Natural killer cell (primary cell): ENCODE measurements around the gene GPX3. TPM values are rescaled to one million over a fixed set of nuclear protein-coding genes. Genes with fewer than 3 reads are reported as not detected.

Experiments
- ATAC-seq, 3 donors: fragments of 150-1000 bp in 2 of 3; fragments of 200-7000 bp in 1 of 3; cut with Tn5 transposase; 1 replicate in 1 of 3; 2 replicates in 2 of 3; pipeline ENCODE4 v1.10.0; 2021; ENCODE audit warnings: mild to moderate bottlenecking in 2 of 3, moderate library complexity in 2 of 3
- DNase-seq, 2 donors: peaks; one replicate each; pipeline versions ENCODE4 v3.0.0 to v3.0.0-alpha.2; 2013 to 2021; ENCODE audit warnings: mixed read lengths in 1 of 2
- H3K27ac ChIP-seq: one replicate; pipeline ENCODE4 v1.5.1; 2013; ENCODE audit warnings: mild to moderate bottlenecking, low read length
- H3K27me3 ChIP-seq: one replicate; pipeline ENCODE4 v1.6.1; 2013; ENCODE audit warnings: low read length; ENCODE audit not compliant: control insufficient read depth, insufficient read depth
- H3K36me3 ChIP-seq: one replicate; pipeline ENCODE4 v1.6.1; 2013; ENCODE audit warnings: low read length; ENCODE audit not compliant: control insufficient read depth, insufficient read depth
- H3K4me1 ChIP-seq: one replicate; pipeline ENCODE4 v1.6.1; 2013; ENCODE audit warnings: low read length; ENCODE audit not compliant: control insufficient read depth, insufficient read depth
- H3K4me3 ChIP-seq: one replicate; pipeline ENCODE4 v1.5.1; 2013; ENCODE audit warnings: low read length
- H3K9me3 ChIP-seq: one replicate; pipeline ENCODE4 v1.6.1; 2013; ENCODE audit warnings: low read length; ENCODE audit not compliant: control insufficient read depth, insufficient read depth
- H3K27ac Mint-ChIP-seq, 2 donors: one replicate each; pipeline ENCODE4 v1.8.0; 2022; ENCODE audit warnings: mild to moderate bottlenecking in 2 of 2, mixed read lengths in 2 of 2, moderate library complexity in 1 of 2
- H3K27me3 Mint-ChIP-seq, 2 donors: one replicate each; pipeline ENCODE4 v1.8.0; 2022; ENCODE audit warnings: low read depth in 2 of 2, mixed read lengths in 2 of 2
- H3K36me3 Mint-ChIP-seq: one replicate; pipeline ENCODE4 v1.8.0; 2022; ENCODE audit warnings: mixed read lengths
- H3K4me1 Mint-ChIP-seq, 2 donors: one replicate each; pipeline ENCODE4 v1.8.0; 2022; ENCODE audit warnings: mixed read lengths in 2 of 2
- H3K4me3 Mint-ChIP-seq: one replicate; pipeline ENCODE4 v1.8.0; 2022; ENCODE audit warnings: mild to moderate bottlenecking, moderate library complexity, mixed read lengths
- H3K9me3 Mint-ChIP-seq, 2 donors: one replicate each; pipeline ENCODE4 v1.8.0; 2022; ENCODE audit warnings: mixed read lengths in 2 of 2
- CTCF ChIP-seq: fragments of 200-600 bp; IDR thresholded peaks from one replicate; pipeline ENCODE4 v1.8.0; 2022; ENCODE audit warnings: antibody characterized with exemption
- WGBS: methylation state at CpG from one replicate; pipeline ENCODE4 v1.1.7; 2013; ENCODE audit warnings: missing lambda C conversion rate; ENCODE audit not compliant: insufficient coverage; 5-methylcytosine and 5-hydroxymethylcytosine counted together
- intact Hi-C: fragments of 100-400 bp; cut with micrococcal nuclease; formaldehyde crosslinking; loops from one replicate; pipeline ENCODE4 v1.14.2; 2022
- total RNA-seq, 4 donors: library from RNA; stranded (reverse); fragments of 120-200 nt in 1 of 4; gene quantifications; one replicate each; pipeline versions ENCODE4 v1.2.3 to v1.2.4, GENCODE V29; 2013 to 2022

The GPX3 gene
- total RNA-seq, 3 donors from 2014 or later (not counting 1 experiment from before 2014, with no cell fraction given), result 1.1 TPM; not detected in 2

GRCh38 chr5:151062405-151063141 is 42.2 kb downstream of the GPX3 start:
- intact Hi-C loops, result no loop called here
- no peaks in the 10 kb centered on the region for H3K9me3 Mint-ChIP-seq
- DNase-seq, result no peak
- TF ChIP-seq CTCF, result no peak
- no peak overlapping the region for H3K27ac Mint-ChIP-seq
- no peak for ATAC-seq
- 96% methylated on average over 5 of the region's 5 CpGs for WGBS
- peaks cover 38 to 48% of the 10 kb centered on the region in 2 donors for H3K4me1 Mint-ChIP-seq
- Histone ChIP-seq H3K4me1 (peaks cover 40% of the 10 kb centered on the region), H3K27ac (no peak overlapping the region), H3K27me3 (no peaks in the 10 kb centered on the region), H3K9me3 (no peaks in the 10 kb centered on the region), H3K36me3 (peaks cover 66% of the 10 kb centered on the region), H3K4me3 (no peak overlapping the region)
- H3K36me3 Mint-ChIP-seq, result no peaks in the 10 kb centered on the region
- no peak overlapping the region for H3K4me3 Mint-ChIP-seq
- H3K27me3 Mint-ChIP-seq, result no peaks in the 10 kb centered on the region

GRCh38 chr5:151063142-151063989 is 43.0 kb downstream of the GPX3 start:
- ATAC-seq, result no peak
- H3K27ac ChIP-seq, result no peak overlapping the region
- Mint-ChIP-seq H3K4me3 (no peak overlapping the region), H3K27ac (peak overlapping the region; percentile 50 to 59), H3K9me3 (no peaks in the 10 kb centered on the region), H3K4me1 (peaks cover 46 to 56% of the 10 kb centered on the region in 2 donors), H3K27me3 (no peaks in the 10 kb centered on the region), H3K36me3 (no peaks in the 10 kb centered on the region)
- 78% methylated on average over 17 of the region's 17 CpGs for WGBS
- no peak for TF ChIP-seq CTCF
- no peaks in the 10 kb centered on the region for H3K9me3 ChIP-seq
- H3K27me3 ChIP-seq, result no peaks in the 10 kb centered on the region
- H3K4me1 ChIP-seq, result peaks cover 48% of the 10 kb centered on the region
- no peak for DNase-seq
- intact Hi-C loops, result no loop called here
- H3K36me3 ChIP-seq, result peaks cover 63% of the 10 kb centered on the region
- H3K4me3 ChIP-seq, result no peak overlapping the region

- no peak for ATAC-seq
- no peaks in the 10 kb centered on the region for H3K27me3 ChIP-seq
- peaks cover 46 to 64% of the 10 kb centered on the region in 2 donors for H3K4me1 Mint-ChIP-seq
- H3K4me1 ChIP-seq, result peaks cover 48% of the 10 kb centered on the region
- no peaks in the 10 kb centered on the region for H3K9me3 ChIP-seq
- H3K36me3 ChIP-seq, result peaks cover 49% of the 10 kb centered on the region
- WGBS, result 99% methylated on average over 12 of the region's 12 CpGs
- no peak overlapping the region for H3K4me3 Mint-ChIP-seq
- no peak overlapping the region for H3K4me3 ChIP-seq
- intact Hi-C loops, result no loop called here
- H3K27ac Mint-ChIP-seq, result no peak overlapping the region
- no peak for DNase-seq
- no peaks in the 10 kb centered on the region for H3K27me3 Mint-ChIP-seq
- no peak overlapping the region for H3K27ac ChIP-seq
- no peaks in the 10 kb centered on the region for H3K9me3 Mint-ChIP-seq
- H3K36me3 Mint-ChIP-seq, result no peaks in the 10 kb centered on the region
- no peak for TF ChIP-seq CTCF
Observed at GRCh38 chr5:151064916-151065499, 44.6 kb downstream of the GPX3 start.
